WTC11 (cell line): ENCODE results near the gene AMTN. TPM values are rescaled to one million over a fixed set of nuclear protein-coding genes. Genes with fewer than 3 reads are reported as not detected.

ENCODE experiments used
- ATAC-seq: fragments of 200-7000 bp; cut with Tn5 transposase; 2 replicates; pipeline ENCODE4 v1.10.0; 2021; ENCODE audit warnings: mild to moderate bottlenecking, moderate library complexity
- CTCF ChIA-PET: fragments of 300-600 bp; sonication (Branson Sonifier 250); formaldehyde crosslinking; loops from one replicate; lab custom pipeline; 2021; ENCODE audit warnings: antibody characterized with exemption; lab: Charles Lee
- POLR2A ChIA-PET: fragments of 350-600 bp; sonication (Branson Sonifier 250); formaldehyde crosslinking; loops from one replicate; lab custom pipeline; 2021; ENCODE audit warnings: antibody characterized with exemption; lab: Charles Lee
- DNase-seq: peaks from one replicate; pipeline ENCODE4 v3.0.0; 2021; ENCODE audit warnings: low spot score
- H3K27ac Mint-ChIP-seq: 2 replicates; pipeline ENCODE4 v1.8.0; 2021; ENCODE audit warnings: mixed read lengths
- H3K27me3 Mint-ChIP-seq: 2 replicates; pipeline ENCODE4 v1.8.0; 2021; ENCODE audit warnings: low read depth, mild to moderate bottlenecking, moderate library complexity, mixed read lengths
- H3K36me3 Mint-ChIP-seq: 2 replicates; pipeline ENCODE4 v1.8.0; 2021; ENCODE audit warnings: mixed read lengths
- H3K4me1 Mint-ChIP-seq: 2 replicates; pipeline ENCODE4 v1.8.0; 2022; ENCODE audit warnings: mixed read lengths
- H3K4me3 Mint-ChIP-seq: 2 replicates; pipeline ENCODE4 v1.8.0; 2021; ENCODE audit warnings: mild to moderate bottlenecking, moderate library complexity, mixed read lengths
- H3K9me3 Mint-ChIP-seq: 2 replicates; pipeline ENCODE4 v1.8.0; 2021; ENCODE audit warnings: mixed read lengths
- ARID4B ChIP-seq: sonication (generic); formaldehyde crosslinking; IDR thresholded peaks from 2 replicates; pipeline ENCODE4 v1.8.0; 2023; ENCODE audit warnings: missing genetic modification reagents, mild to moderate bottlenecking, borderline replicate concordance
- CTCF ChIP-seq: fragments of 200-600 bp; IDR thresholded peaks from 2 replicates; pipeline ENCODE4 v1.8.0; 2022; ENCODE audit warnings: antibody characterized with exemption
- E2F1 ChIP-seq: sonication (generic); formaldehyde crosslinking; IDR thresholded peaks from 2 replicates; pipeline ENCODE4 v1.8.0; 2022; ENCODE audit warnings: mild to moderate bottlenecking, missing genetic modification reagents
- GABPB1 ChIP-seq: sonication (generic); formaldehyde crosslinking; IDR thresholded peaks from 2 replicates; pipeline ENCODE4 v1.8.1; 2023; ENCODE audit warnings: mild to moderate bottlenecking, missing genetic modification reagents
- KAT7 ChIP-seq: sonication (generic); formaldehyde crosslinking; IDR thresholded peaks from 2 replicates; pipeline ENCODE4 v1.8.1; 2023; ENCODE audit warnings: missing genetic modification reagents, mild to moderate bottlenecking, borderline replicate concordance
- SMAD4 ChIP-seq: sonication (generic); formaldehyde crosslinking; IDR thresholded peaks from 2 replicates; pipeline ENCODE4 v1.8.0; 2022; ENCODE audit warnings: mild to moderate bottlenecking, missing genetic modification reagents
- TEAD4 ChIP-seq: sonication (generic); formaldehyde crosslinking; IDR thresholded peaks from 2 replicates; pipeline ENCODE4 v1.8.0; 2022; ENCODE audit warnings: mild to moderate bottlenecking, missing genetic modification reagents
- total RNA-seq: library from RNA; stranded (reverse); gene quantifications from 3 replicates; pipeline ENCODE4 v1.2.3, GENCODE V29; 2021
- TF ChIP-seq, protein P1 (sequence below): sonication (generic); formaldehyde crosslinking; IDR thresholded peaks from 2 replicates; pipeline ENCODE4 v1.8.0; 2023; ENCODE audit warnings: mild to moderate bottlenecking, missing genetic modification reagents
- TF ChIP-seq, protein P2 (sequence below): sonication (generic); formaldehyde crosslinking; IDR thresholded peaks from 2 replicates; pipeline ENCODE4 v1.8.1; 2023; ENCODE audit warnings: mild to moderate bottlenecking, missing genetic modification reagents, borderline replicate concordance

The AMTN gene
- total RNA-seq, 1 experiment from 2014 or later, result not detected

DNA sequence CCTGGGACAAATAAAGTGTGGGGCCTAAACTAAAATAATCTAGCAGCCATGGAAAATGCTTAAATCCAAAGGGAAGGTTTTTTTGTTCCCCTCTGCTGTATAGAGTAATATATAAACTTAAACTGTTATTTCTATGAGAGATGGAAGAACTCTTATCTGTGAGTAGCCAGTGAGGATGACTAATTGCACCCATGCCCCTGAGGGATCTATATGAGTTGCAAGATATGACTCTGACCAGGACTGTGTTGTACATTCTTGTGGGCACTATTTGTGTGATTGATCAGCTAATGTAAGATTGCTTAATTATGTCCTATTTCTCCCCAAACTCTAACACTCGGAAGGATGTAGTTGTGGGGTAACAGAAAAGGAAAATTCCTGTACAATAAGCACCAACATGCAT lies 38.5 kb downstream of the AMTN start (continued):
- TF ChIP-seq, protein P1, sequence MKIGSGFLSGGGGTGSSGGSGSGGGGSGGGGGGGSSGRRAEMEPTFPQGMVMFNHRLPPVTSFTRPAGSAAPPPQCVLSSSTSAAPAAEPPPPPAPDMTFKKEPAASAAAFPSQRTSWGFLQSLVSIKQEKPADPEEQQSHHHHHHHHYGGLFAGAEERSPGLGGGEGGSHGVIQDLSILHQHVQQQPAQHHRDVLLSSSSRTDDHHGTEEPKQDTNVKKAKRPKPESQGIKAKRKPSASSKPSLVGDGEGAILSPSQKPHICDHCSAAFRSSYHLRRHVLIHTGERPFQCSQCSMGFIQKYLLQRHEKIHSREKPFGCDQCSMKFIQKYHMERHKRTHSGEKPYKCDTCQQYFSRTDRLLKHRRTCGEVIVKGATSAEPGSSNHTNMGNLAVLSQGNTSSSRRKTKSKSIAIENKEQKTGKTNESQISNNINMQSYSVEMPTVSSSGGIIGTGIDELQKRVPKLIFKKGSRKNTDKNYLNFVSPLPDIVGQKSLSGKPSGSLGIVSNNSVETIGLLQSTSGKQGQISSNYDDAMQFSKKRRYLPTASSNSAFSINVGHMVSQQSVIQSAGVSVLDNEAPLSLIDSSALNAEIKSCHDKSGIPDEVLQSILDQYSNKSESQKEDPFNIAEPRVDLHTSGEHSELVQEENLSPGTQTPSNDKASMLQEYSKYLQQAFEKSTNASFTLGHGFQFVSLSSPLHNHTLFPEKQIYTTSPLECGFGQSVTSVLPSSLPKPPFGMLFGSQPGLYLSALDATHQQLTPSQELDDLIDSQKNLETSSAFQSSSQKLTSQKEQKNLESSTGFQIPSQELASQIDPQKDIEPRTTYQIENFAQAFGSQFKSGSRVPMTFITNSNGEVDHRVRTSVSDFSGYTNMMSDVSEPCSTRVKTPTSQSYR, result no peak
- TF ChIP-seq ARID4B, result no peak

DNA sequence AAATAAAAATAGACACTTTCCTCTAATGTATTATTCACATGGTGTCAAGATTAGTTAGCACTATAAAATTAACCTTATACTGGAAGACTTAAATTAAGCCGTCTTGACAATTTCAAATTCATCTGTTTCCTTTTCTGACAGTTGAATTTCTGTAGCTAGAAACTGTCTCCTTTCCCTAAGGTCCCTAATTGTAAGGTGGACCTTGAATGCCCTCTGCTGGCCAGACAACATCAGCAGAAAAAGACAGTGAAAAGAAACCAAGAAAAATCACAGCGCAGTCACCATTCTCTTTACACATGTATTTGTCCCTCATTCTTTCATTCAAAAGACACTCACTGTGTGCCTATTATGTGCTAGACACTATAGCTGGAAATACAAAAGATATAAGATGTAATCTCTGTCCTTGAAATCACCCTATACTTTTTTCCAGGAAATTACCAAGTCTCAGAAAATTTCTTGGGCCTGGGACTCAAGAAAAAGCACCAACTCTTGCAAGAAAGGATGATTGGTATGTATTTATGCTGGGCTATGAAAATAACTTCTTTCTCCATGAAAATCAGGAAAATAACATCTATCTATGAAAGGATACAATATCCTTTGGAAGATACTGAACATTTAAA lies 41.0 kb downstream of the AMTN start:
- CTCF ChIA-PET, result interaction anchor here (0.6 to 1.3 kb wide), 7 partner anchors 11 to 875 kb away, joined by 3 to 6 read pairs (median 4); no protein-coding TSS in a partner anchor
- Mint-ChIP-seq H3K4me1 (peaks cover 8% of the 10 kb centered on the region), H3K27me3 (no peaks in the 10 kb centered on the region)
- TF ChIP-seq, protein P2, sequence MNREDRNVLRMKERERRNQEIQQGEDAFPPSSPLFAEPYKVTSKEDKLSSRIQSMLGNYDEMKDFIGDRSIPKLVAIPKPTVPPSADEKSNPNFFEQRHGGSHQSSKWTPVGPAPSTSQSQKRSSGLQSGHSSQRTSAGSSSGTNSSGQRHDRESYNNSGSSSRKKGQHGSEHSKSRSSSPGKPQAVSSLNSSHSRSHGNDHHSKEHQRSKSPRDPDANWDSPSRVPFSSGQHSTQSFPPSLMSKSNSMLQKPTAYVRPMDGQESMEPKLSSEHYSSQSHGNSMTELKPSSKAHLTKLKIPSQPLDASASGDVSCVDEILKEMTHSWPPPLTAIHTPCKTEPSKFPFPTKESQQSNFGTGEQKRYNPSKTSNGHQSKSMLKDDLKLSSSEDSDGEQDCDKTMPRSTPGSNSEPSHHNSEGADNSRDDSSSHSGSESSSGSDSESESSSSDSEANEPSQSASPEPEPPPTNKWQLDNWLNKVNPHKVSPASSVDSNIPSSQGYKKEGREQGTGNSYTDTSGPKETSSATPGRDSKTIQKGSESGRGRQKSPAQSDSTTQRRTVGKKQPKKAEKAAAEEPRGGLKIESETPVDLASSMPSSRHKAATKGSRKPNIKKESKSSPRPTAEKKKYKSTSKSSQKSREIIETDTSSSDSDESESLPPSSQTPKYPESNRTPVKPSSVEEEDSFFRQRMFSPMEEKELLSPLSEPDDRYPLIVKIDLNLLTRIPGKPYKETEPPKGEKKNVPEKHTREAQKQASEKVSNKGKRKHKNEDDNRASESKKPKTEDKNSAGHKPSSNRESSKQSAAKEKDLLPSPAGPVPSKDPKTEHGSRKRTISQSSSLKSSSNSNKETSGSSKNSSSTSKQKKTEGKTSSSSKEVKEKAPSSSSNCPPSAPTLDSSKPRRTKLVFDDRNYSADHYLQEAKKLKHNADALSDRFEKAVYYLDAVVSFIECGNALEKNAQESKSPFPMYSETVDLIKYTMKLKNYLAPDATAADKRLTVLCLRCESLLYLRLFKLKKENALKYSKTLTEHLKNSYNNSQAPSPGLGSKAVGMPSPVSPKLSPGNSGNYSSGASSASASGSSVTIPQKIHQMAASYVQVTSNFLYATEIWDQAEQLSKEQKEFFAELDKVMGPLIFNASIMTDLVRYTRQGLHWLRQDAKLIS (CRISPR knock-in tag), result no peak
- TF ChIP-seq CTCF, result peak; percentile 49
- TF ChIP-seq, all 79 proteins: peak for 1
- peak; percentile 49 for DNase-seq
- Mint-ChIP-seq H3K4me3 (no peak overlapping the region), H3K36me3 (no peaks in the 10 kb centered on the region), H3K9me3 (peaks cover 7% of the 10 kb centered on the region), H3K27ac (no peak overlapping the region)
- POLR2A ChIA-PET, result no interaction called here
- peak; percentile 68 for ATAC-seq

DNA sequence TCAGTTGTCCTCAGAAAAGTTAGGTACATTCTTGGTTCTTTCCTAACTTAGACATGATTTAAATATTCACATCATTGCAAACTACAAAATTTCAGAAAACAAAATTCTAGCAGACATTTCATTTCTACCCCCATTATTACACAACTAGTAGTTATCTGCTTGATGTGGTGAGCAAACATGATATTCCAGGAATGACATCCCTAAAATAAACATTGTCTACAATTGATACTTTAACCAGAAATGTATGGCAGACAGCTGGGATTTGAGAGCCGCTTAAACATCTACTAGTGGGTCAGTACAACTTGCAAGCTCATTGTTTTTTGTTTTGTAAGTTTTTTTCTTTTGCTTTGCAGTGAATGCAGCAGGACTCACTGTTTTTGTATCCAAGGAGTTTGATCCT lies 41.6 kb downstream of the AMTN start:
- POLR2A ChIA-PET, result no interaction called here
- DNase-seq, result no peak
- no peak overlapping the region for H3K27ac Mint-ChIP-seq

More for the DNA sequence above, 41.6 kb downstream of the AMTN start:
- no peak for ATAC-seq
- CTCF ChIA-PET, result no interaction called here
- Mint-ChIP-seq H3K4me3 (no peak overlapping the region), H3K4me1 (peaks cover 8% of the 10 kb centered on the region), H3K9me3 (peaks cover 7% of the 10 kb centered on the region), H3K27me3 (no peaks in the 10 kb centered on the region), H3K36me3 (no peaks in the 10 kb centered on the region)
- no peak for TF ChIP-seq SMAD4 (CRISPR knock-in tag)
- no peak for TF ChIP-seq E2F1 (CRISPR knock-in tag)
- no peak for TF ChIP-seq GABPB1 (CRISPR knock-in tag)
- TF ChIP-seq TEAD4, result no peak
- no peak for TF ChIP-seq KAT7 (CRISPR knock-in tag)
